ENCODE measurements around the gene SETD2. TPM values are rescaled to one million over a fixed set of nuclear protein-coding genes. Genes with fewer than 3 reads are reported as not detected.

SETD2 gene
- total RNA-seq, 2 donors from 2014 or later = 59.0 to 61.5 TPM

- Histone ChIP-seq H3K9me3 (ENCODE audit: control insufficient read depth, low read length) (no peaks in the 10 kb centered on the region), H3K36me3 (ENCODE audit: control insufficient read depth, insufficient read depth, low read length) (peaks cover 16% of the 10 kb centered on the region), H3K4me1 (ENCODE audit: control insufficient read depth, insufficient read depth, low read length) (peaks cover 4% of the 10 kb centered on the region), H3K9ac (ENCODE audit: extremely low read depth, low read length, poor library complexity, severe bottlenecking) (peak overlapping the region; percentile 97), H3K4me3 (ENCODE audit: low read length) (peak overlapping the region; percentile 92), H3K27ac (ENCODE audit: low read depth, low read length) (no peak overlapping the region), H3K27me3 (ENCODE audit: control insufficient read depth, insufficient read depth, low read length, poor library complexity, severe bottlenecking) (no peaks in the 10 kb centered on the region)
- peak overlapping the region; percentile 78 for H3K4me3 Mint-ChIP-seq
- peak overlapping the region; percentile 97 for H3K27ac Mint-ChIP-seq
- H3K27me3 Mint-ChIP-seq (ENCODE audit: insufficient read depth) = no peaks in the 10 kb centered on the region
- no peak for TF ChIP-seq CTCF (conservative IDR thresholded peaks at IDR 0.05)
- no peak for DNase-seq
- peaks cover 2% of the 10 kb centered on the region for H3K36me3 Mint-ChIP-seq (ENCODE audit: low read depth)
- H3K9me3 Mint-ChIP-seq = no peaks in the 10 kb centered on the region
- H3K4me1 Mint-ChIP-seq = peaks cover 36% of the 10 kb centered on the region
- 42 to 63% methylated on average over 2 to 3 of the region's 4 CpGs for WGBS, 2 experiments (ENCODE audit: insufficient coverage in 1 of 2, insufficient read length in 1 of 2)
Measured at GRCh38 chr3:47161983-47162696, 1.8 kb downstream of the SETD2 start.

GRCh38 chr3:47159820-47160219, 4.1 kb downstream of the SETD2 start:
- no peak for TF ChIP-seq CTCF (conservative IDR thresholded peaks at IDR 0.05)
- H3K27me3 Mint-ChIP-seq (ENCODE audit: insufficient read depth) = no peaks in the 10 kb centered on the region
- H3K36me3 ChIP-seq (ENCODE audit: control insufficient read depth, insufficient read depth, low read length) = peaks cover 16% of the 10 kb centered on the region
- no peak for DNase-seq
- no peaks in the 10 kb centered on the region for H3K27me3 ChIP-seq (ENCODE audit: control insufficient read depth, insufficient read depth, low read length, poor library complexity, severe bottlenecking)
- H3K4me3 Mint-ChIP-seq = no peak overlapping the region
- no peak overlapping the region for H3K27ac Mint-ChIP-seq
- no peaks in the 10 kb centered on the region for H3K9me3 Mint-ChIP-seq
- no peaks in the 10 kb centered on the region for H3K9me3 ChIP-seq (ENCODE audit: control insufficient read depth, low read length)
- H3K4me3 ChIP-seq (ENCODE audit: low read length) = no peak overlapping the region
- peaks cover 28% of the 10 kb centered on the region for H3K4me1 Mint-ChIP-seq
- no peak overlapping the region for H3K9ac ChIP-seq (ENCODE audit: extremely low read depth, low read length, poor library complexity, severe bottlenecking)
- no peak overlapping the region for H3K27ac ChIP-seq (ENCODE audit: low read depth, low read length)
- WGBS, 2 experiments (ENCODE audit: insufficient coverage in 1 of 2, insufficient read length in 1 of 2) = 73 to 80% methylated on average over 2 to 3 of the region's 3 CpGs
- peaks cover 2% of the 10 kb centered on the region for H3K36me3 Mint-ChIP-seq (ENCODE audit: low read depth)
- peaks cover 4% of the 10 kb centered on the region for H3K4me1 ChIP-seq (ENCODE audit: control insufficient read depth, insufficient read depth, low read length)

GRCh38 chr3:47158208-47158607, 5.7 kb downstream of the SETD2 start:
- no peak for TF ChIP-seq CTCF (conservative IDR thresholded peaks at IDR 0.05)
- no peaks in the 10 kb centered on the region for H3K27me3 ChIP-seq (ENCODE audit: control insufficient read depth, insufficient read depth, low read length, poor library complexity, severe bottlenecking)
- H3K4me3 Mint-ChIP-seq = no peak overlapping the region
- H3K4me1 Mint-ChIP-seq = peaks cover 28% of the 10 kb centered on the region
- no peak overlapping the region for H3K27ac ChIP-seq (ENCODE audit: low read depth, low read length)
- no peak overlapping the region for H3K9ac ChIP-seq (ENCODE audit: extremely low read depth, low read length, poor library complexity, severe bottlenecking)
- H3K9me3 ChIP-seq (ENCODE audit: control insufficient read depth, low read length) = no peaks in the 10 kb centered on the region
- H3K9me3 Mint-ChIP-seq = no peaks in the 10 kb centered on the region
- H3K4me1 ChIP-seq (ENCODE audit: control insufficient read depth, insufficient read depth, low read length) = peaks cover 4% of the 10 kb centered on the region
- H3K36me3 Mint-ChIP-seq (ENCODE audit: low read depth) = peaks cover 9% of the 10 kb centered on the region
- DNase-seq = no peak
- H3K36me3 ChIP-seq (ENCODE audit: control insufficient read depth, insufficient read depth, low read length) = peaks cover 16% of the 10 kb centered on the region
- H3K4me3 ChIP-seq (ENCODE audit: low read length) = no peak overlapping the region
- peak overlapping the region; percentile 45 for H3K27ac Mint-ChIP-seq
- no peaks in the 10 kb centered on the region for H3K27me3 Mint-ChIP-seq (ENCODE audit: insufficient read depth)

Data from endodermal cell (in vitro differentiated cells).